Activated T-helper 17 cell treated with anti-CD3 and anti-CD28 coated beads, Interleukin-2, amount 50 U/mL, for 72 hours (primary cell): ENCODE results near the gene SLC25A22. TPM values are rescaled to one million over a fixed set of nuclear protein-coding genes. Genes with fewer than 3 reads are reported as not detected.

Experiments used
- ATAC-seq: fragments of 150-1000 bp; cut with Tn5 transposase; replicated peaks from 2 replicates; pipeline ENCODE4 v1.10.0; 2021; ENCODE audit warnings: mild to moderate bottlenecking, moderate library complexity
- H3K27ac Mint-ChIP-seq: one replicate; pipeline ENCODE4 v1.8.0; 2022; ENCODE audit warnings: mixed read lengths
- H3K27me3 Mint-ChIP-seq: one replicate; pipeline ENCODE4 v1.8.0; 2022; ENCODE audit warnings: mixed read lengths
- H3K36me3 Mint-ChIP-seq: one replicate; pipeline ENCODE4 v1.8.0; 2022; ENCODE audit warnings: low read depth, mild to moderate bottlenecking, mixed read lengths
- H3K4me1 Mint-ChIP-seq: one replicate; pipeline ENCODE4 v1.8.0; 2022; ENCODE audit warnings: mixed read lengths
- H3K4me3 Mint-ChIP-seq: one replicate; pipeline ENCODE4 v1.8.0; 2022; ENCODE audit warnings: mild to moderate bottlenecking, mixed read lengths
- H3K9me3 Mint-ChIP-seq: one replicate; pipeline ENCODE4 v1.8.0; 2022; ENCODE audit warnings: mixed read lengths
- total RNA-seq, 2 donors: library from RNA; stranded (reverse); gene quantifications; one replicate each; pipeline ENCODE4 v1.2.3, GENCODE V29; 2022

SLC25A22 gene
- total RNA-seq, 2 donors from 2014 or later, result 27.9 to 62.2 TPM

GRCh38 chr11:838441-839279 is 40.6 kb upstream of the SLC25A22 start:
- H3K27ac Mint-ChIP-seq, result no peak overlapping the region
- no peaks in the 10 kb centered on the region for H3K27me3 Mint-ChIP-seq
- no peak overlapping the region for H3K4me3 Mint-ChIP-seq
- H3K36me3 Mint-ChIP-seq, result peaks cover 18% of the 10 kb centered on the region
- peaks cover 11% of the 10 kb centered on the region for H3K4me1 Mint-ChIP-seq
- ATAC-seq, result no peak
- no peaks in the 10 kb centered on the region for H3K9me3 Mint-ChIP-seq

- ATAC-seq, result no peak
- H3K27me3 Mint-ChIP-seq, result no peaks in the 10 kb centered on the region
- peaks cover 11% of the 10 kb centered on the region for H3K4me1 Mint-ChIP-seq
- peaks cover 18% of the 10 kb centered on the region for H3K36me3 Mint-ChIP-seq
- H3K27ac Mint-ChIP-seq, result no peak overlapping the region
- no peaks in the 10 kb centered on the region for H3K9me3 Mint-ChIP-seq
- no peak overlapping the region for H3K4me3 Mint-ChIP-seq
Measured at GRCh38 chr11:837990-838307, 39.9 kb upstream of the SLC25A22 start.

GRCh38 chr11:837189-837989 is 39.3 kb upstream of the SLC25A22 start:
- no peak for ATAC-seq
- Mint-ChIP-seq H3K9me3 (no peaks in the 10 kb centered on the region), H3K4me3 (no peak overlapping the region), H3K27me3 (no peaks in the 10 kb centered on the region), H3K27ac (no peak overlapping the region), H3K4me1 (peaks cover 11% of the 10 kb centered on the region), H3K36me3 (peaks cover 18% of the 10 kb centered on the region)

- no peak overlapping the region for H3K4me3 Mint-ChIP-seq
- ATAC-seq, result no peak
- H3K9me3 Mint-ChIP-seq, result no peaks in the 10 kb centered on the region
Measured at GRCh38 chr11:836700-837099, 38.6 kb upstream of the SLC25A22 start.

GRCh38 chr11:836274-836673 is 38.2 kb upstream of the SLC25A22 start:
- Mint-ChIP-seq H3K36me3 (peaks cover 18% of the 10 kb centered on the region), H3K27me3 (peaks cover 3% of the 10 kb centered on the region), H3K4me3 (no peak overlapping the region), H3K4me1 (peaks cover 11% of the 10 kb centered on the region), H3K27ac (no peak overlapping the region), H3K9me3 (no peaks in the 10 kb centered on the region)
- no peak for ATAC-seq

More at GRCh38 chr11:836700-837099, 38.6 kb upstream of the SLC25A22 start:
- Mint-ChIP-seq H3K36me3 (peaks cover 18% of the 10 kb centered on the region), H3K27ac (no peak overlapping the region), H3K27me3 (no peaks in the 10 kb centered on the region), H3K4me1 (peaks cover 11% of the 10 kb centered on the region)

- H3K27ac Mint-ChIP-seq, result no peak overlapping the region
- peaks cover 4% of the 10 kb centered on the region for H3K36me3 Mint-ChIP-seq
- peaks cover 3% of the 10 kb centered on the region for H3K27me3 Mint-ChIP-seq
- H3K9me3 Mint-ChIP-seq, result no peaks in the 10 kb centered on the region
- ATAC-seq, result no peak
- peaks cover 5% of the 10 kb centered on the region for H3K4me1 Mint-ChIP-seq
- H3K4me3 Mint-ChIP-seq, result peak overlapping the region; percentile 78
Measured at GRCh38 chr11:834371-835316, 36.6 kb upstream of the SLC25A22 start.

GRCh38 chr11:833849-834311 is 35.8 kb upstream of the SLC25A22 start:
- no peaks in the 10 kb centered on the region for H3K36me3 Mint-ChIP-seq
- H3K4me3 Mint-ChIP-seq, result peak overlapping the region; percentile 78
- peaks cover 5% of the 10 kb centered on the region for H3K4me1 Mint-ChIP-seq
- no peaks in the 10 kb centered on the region for H3K9me3 Mint-ChIP-seq
- ATAC-seq, result no peak
- H3K27ac Mint-ChIP-seq, result no peak overlapping the region
- peaks cover 3% of the 10 kb centered on the region for H3K27me3 Mint-ChIP-seq

GRCh38 chr11:833114-833791 is 35.2 kb upstream of the SLC25A22 start:
- H3K27ac Mint-ChIP-seq, result no peak overlapping the region
- H3K4me1 Mint-ChIP-seq, result peaks cover 5% of the 10 kb centered on the region
- peak; percentile 52 for ATAC-seq
- peak overlapping the region; percentile 78 for H3K4me3 Mint-ChIP-seq
- H3K36me3 Mint-ChIP-seq, result no peaks in the 10 kb centered on the region
- H3K9me3 Mint-ChIP-seq, result no peaks in the 10 kb centered on the region
- peaks cover 3% of the 10 kb centered on the region for H3K27me3 Mint-ChIP-seq

- ATAC-seq, result peak; percentile 79
- H3K4me3 Mint-ChIP-seq, result peak within 1 kb of the TSS; percentile 78
- peaks cover 8% of the 10 kb centered on the region for H3K4me1 Mint-ChIP-seq
- H3K36me3 Mint-ChIP-seq, result no peaks in the 10 kb centered on the region
- no peaks in the 10 kb centered on the region for H3K9me3 Mint-ChIP-seq
- H3K27ac Mint-ChIP-seq, result no peak within 1 kb of the TSS
- H3K27me3 Mint-ChIP-seq, result peaks cover 5% of the 10 kb centered on the region
Measured at GRCh38 chr11:832529-833113, 34.5 kb upstream of the SLC25A22 start, which contains the start of gene CD151. Gene CD151 (plus strand): TSS chr11:832952. CDS start chr11:836070, 3,118 bp downstream.

GRCh38 chr11:831961-832528 is 34.0 kb upstream of the SLC25A22 start:
- Mint-ChIP-seq H3K4me1 (peaks cover 10% of the 10 kb centered on the region), H3K4me3 (peak overlapping the region; percentile 43), H3K36me3 (no peaks in the 10 kb centered on the region), H3K27me3 (peaks cover 7% of the 10 kb centered on the region), H3K9me3 (no peaks in the 10 kb centered on the region), H3K27ac (no peak overlapping the region)
- ATAC-seq, result no peak

- no peaks in the 10 kb centered on the region for H3K36me3 Mint-ChIP-seq
- H3K4me1 Mint-ChIP-seq, result peaks cover 10% of the 10 kb centered on the region
- H3K9me3 Mint-ChIP-seq, result no peaks in the 10 kb centered on the region
- no peak overlapping the region for H3K27ac Mint-ChIP-seq
- no peak for ATAC-seq
- H3K27me3 Mint-ChIP-seq, result peaks cover 7% of the 10 kb centered on the region
- H3K4me3 Mint-ChIP-seq, result peak overlapping the region; percentile 43
Measured at GRCh38 chr11:831118-831864, 33.2 kb upstream of the SLC25A22 start.

GRCh38 chr11:830295-831117 is 32.4 kb upstream of the SLC25A22 start:
- ATAC-seq, result peak; percentile 40
- H3K9me3 Mint-ChIP-seq, result no peaks in the 10 kb centered on the region
- H3K27me3 Mint-ChIP-seq, result peaks cover 7% of the 10 kb centered on the region
- H3K4me3 Mint-ChIP-seq, result peak overlapping the region; percentile 43
- peaks cover 10% of the 10 kb centered on the region for H3K4me1 Mint-ChIP-seq
- peaks cover under 1% of the 10 kb centered on the region for H3K36me3 Mint-ChIP-seq
- no peak overlapping the region for H3K27ac Mint-ChIP-seq
